BLaER1 treated with 17β-estradiol and CSF1 and Interleukin-3, amounts not matched to agents 10 nM and 100 nM (cell line): Measurements from ENCODE around the gene MYL3.

Experiments
- H3K27ac ChIP-seq, 11 experiments: shearing (Covaris generic); formaldehyde crosslinking; 2 replicates each; pipeline ENCODE4 v1.8.1; 2022
- H3K27me3 ChIP-seq, 11 experiments: shearing (Covaris generic); formaldehyde crosslinking; 2 replicates each; pipeline ENCODE4 v1.8.1; 2022
- H3K36me3 ChIP-seq, 11 experiments: shearing (Covaris generic); formaldehyde crosslinking; 2 replicates each; pipeline ENCODE4 v1.8.1; 2022
- H3K4me1 ChIP-seq, 10 experiments: shearing (Covaris generic); formaldehyde crosslinking; 2 replicates each; pipeline ENCODE4 v1.8.1; 2022
- H3K4me2 ChIP-seq, 11 experiments: shearing (Covaris generic); formaldehyde crosslinking; 2 replicates each; pipeline ENCODE4 v1.8.1; 2022
- H3K4me3 ChIP-seq, 10 experiments: shearing (Covaris generic); formaldehyde crosslinking; 2 replicates each; pipeline ENCODE4 v1.8.1; 2022
- H3K9ac ChIP-seq, 11 experiments: shearing (Covaris generic); formaldehyde crosslinking; 2 replicates each; pipeline ENCODE4 v1.8.1; 2022
- H3K9me3 ChIP-seq, 11 experiments: shearing (Covaris generic); formaldehyde crosslinking; replicated peaks in 1 of 11; 2 replicates each; pipeline ENCODE4 v1.8.1; 2022
- H4K20me1 ChIP-seq, 11 experiments: shearing (Covaris generic); formaldehyde crosslinking; 2 replicates each; pipeline ENCODE4 v1.8.1; 2022
- Cebpa-rat ChIP-seq, 11 experiments: shearing (Covaris generic); IDR thresholded peaks; 2 replicates each; pipeline ENCODE4 v1.8.1; 2022

MYL3 gene

DNA sequence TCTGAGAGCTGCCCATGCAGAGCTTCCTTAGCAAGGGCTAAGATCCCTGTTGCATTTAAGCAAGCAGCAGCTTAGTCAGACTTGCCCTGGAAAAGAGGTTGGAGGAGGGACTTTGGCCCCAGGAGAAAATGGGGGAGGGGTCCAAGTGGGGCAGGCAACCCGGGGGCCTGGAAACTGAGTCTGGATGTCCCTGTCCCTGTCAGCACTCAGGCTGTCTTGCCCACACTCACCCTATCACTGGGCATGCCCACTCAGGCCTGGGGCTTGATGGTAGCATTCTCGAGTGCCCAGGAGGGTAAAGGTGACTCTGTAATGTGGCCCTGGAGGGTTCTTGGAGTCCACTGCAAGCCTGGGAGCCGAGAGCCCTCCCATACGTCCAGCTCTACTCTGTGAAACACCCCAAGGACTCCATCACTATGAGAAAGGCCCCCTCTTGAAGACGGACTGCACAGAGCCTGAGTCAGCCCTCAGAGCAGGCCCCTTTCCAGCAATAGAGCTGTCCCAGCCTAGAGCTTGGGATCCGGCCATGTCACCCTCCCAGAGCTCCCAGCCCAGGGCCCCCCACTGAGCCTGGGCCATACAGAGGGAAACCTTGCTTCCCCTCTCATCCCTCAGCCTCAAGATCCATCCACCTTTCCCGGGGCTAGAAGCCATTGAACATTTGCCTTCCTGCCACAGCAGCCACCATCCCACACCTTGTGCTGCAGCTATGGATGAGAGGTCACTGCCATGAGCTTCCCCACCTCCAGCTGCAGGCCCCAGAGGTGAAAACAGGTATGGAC is 13.4 kb downstream of the MYL3 start:
- peaks cover 13 to 25% (median 21%) of the 10 kb centered on the region in 10 experiments for H3K4me1 ChIP-seq
- no peak overlapping the region for H3K9ac ChIP-seq
- no peak for TF ChIP-seq Cebpa-rat (IDR thresholded peaks at IDR 0.05)
- no peak overlapping the region for H3K4me3 ChIP-seq
- H4K20me1 ChIP-seq: 0 out of 22 replicates have a peak, but pooled peaks cover 0 to 4% (median 0%) of the 10 kb centered on the region in 11 experiments
- no peak overlapping the region for H3K27ac ChIP-seq
- H3K9me3 ChIP-seq: no peaks in the 10 kb centered on the region
- H3K36me3 ChIP-seq: no peaks in the 10 kb centered on the region
- H3K27me3 ChIP-seq: no peaks in the 10 kb centered on the region
- H3K4me2 ChIP-seq: no peak overlapping the region

DNA sequence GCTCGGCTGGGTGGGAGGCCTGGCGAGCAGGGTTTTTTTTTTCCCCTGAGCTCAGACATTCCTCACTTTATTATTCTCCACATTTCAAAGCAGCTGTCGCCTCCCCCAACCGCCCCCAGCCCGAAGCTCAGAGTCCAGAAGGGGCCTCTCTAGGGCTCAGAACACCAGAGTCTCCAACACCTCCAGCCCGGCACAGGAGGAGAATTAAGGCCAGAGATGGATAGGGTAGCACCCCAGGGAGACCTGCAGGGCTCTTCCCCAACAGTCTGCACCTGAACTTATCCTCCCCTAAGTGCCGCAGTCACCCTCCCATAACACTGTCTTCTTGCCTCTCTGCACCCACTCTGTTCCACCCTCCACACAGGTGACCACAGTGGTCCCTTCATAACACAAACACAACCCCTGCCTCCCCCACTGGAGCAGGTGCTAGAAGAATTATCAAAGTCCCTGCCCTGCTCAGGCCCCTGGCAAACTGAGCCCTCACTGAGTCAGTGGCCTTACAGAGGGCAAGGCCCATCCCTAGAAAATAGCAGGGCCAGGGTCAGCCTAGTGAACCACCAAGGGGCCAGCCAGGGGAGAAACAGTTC is 14.1 kb downstream of the MYL3 start:
- Histone ChIP-seq H3K4me3 (no peak overlapping the region), H3K4me1 (peaks cover 13 to 25% (median 22%) of the 10 kb centered on the region in 10 experiments), H3K27me3 (no peaks in the 10 kb centered on the region), H3K36me3 (no peaks in the 10 kb centered on the region), H4K20me1 (no peaks in the 10 kb centered on the region), H3K4me2 (no peak overlapping the region), H3K9ac (no peak overlapping the region), H3K9me3 (no peaks in the 10 kb centered on the region), H3K27ac (no peak overlapping the region)
- no peak for TF ChIP-seq Cebpa-rat (IDR thresholded peaks at IDR 0.05)

DNA sequence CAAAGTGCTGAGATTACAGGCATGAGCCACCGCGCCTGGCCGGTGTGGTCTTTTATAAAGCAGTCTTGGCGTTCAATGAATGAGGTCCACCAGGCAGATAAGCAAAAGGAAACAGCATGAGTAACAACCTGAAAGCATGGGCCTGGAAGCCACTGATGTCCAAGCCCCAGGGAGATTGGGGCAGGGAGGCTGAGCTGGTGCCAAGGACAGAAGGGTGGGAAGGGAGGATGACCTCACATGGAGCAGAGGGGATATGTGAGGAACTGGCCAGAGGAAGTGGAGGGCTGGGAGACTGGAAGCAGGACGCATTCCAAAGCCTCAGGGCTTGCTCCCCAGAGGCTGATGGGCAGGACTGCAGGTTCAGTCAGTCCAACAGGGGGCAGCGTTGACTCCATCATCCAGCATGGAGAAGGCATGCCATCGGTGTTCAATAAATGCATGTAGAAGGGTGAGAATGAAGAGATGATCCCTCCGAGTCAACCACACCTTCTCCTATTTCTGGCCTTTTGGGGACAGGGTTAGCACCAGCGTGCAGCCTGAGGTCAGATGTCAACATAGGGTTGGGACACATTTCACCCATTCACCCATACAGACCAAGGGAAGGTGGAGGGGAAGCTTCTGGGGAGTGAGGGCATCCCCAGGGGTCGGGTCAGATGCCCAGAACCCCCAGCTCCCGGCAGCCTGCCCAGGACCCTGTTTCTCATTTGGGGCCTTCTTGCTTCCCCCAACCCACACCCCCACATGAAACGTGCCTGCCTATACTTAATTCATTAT is 14.8 kb downstream of the MYL3 start:
- no peaks in the 10 kb centered on the region for H3K27me3 ChIP-seq
- peaks cover 13 to 25% (median 22%) of the 10 kb centered on the region in 10 experiments for H3K4me1 ChIP-seq
- H3K9me3 ChIP-seq: peaks cover 0 to 1% (median 0%) of the 10 kb centered on the region in 11 experiments; a peak in 1 of 22 replicates
- no peak overlapping the region for H3K27ac ChIP-seq
- no peak overlapping the region for H3K4me3 ChIP-seq
- no peak overlapping the region for H3K9ac ChIP-seq
- no peak overlapping the region for H3K4me2 ChIP-seq
- H3K36me3 ChIP-seq: no peaks in the 10 kb centered on the region
- H4K20me1 ChIP-seq: no peaks in the 10 kb centered on the region
- TF ChIP-seq Cebpa-rat (IDR thresholded peaks at IDR 0.05): no peak

DNA sequence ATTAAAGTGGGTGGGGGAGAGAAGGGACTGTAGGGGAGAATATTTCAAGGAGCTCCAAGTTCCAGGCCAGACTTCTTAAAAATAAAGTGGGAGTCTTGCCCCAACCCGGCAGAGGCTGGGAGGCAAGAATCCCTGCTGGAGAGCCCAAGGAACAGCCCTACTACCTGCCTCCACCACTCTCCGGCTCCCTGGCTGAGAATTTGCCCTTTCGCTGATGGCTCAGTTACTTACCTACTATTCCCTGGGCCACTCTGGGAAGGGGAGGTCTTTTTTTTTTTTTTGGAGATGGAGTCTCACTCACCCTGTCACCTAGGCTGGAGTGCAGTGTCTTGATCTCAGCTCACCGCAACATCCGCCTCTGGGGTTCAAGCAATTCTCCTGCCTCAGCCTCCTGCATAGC is 15.5 kb downstream of the MYL3 start:
- Histone ChIP-seq H3K9ac (no peak overlapping the region), H3K4me3 (no peak overlapping the region), H3K4me1 (peaks cover 13 to 25% (median 22%) of the 10 kb centered on the region in 10 experiments), H3K27me3 (no peaks in the 10 kb centered on the region), H3K4me2 (no peak overlapping the region), H3K36me3 (no peaks in the 10 kb centered on the region), H3K27ac (no peak overlapping the region), H3K9me3 (peaks cover 0 to 8% (median 3%) of the 10 kb centered on the region in 11 experiments; a peak in 7 of 22 replicates), H4K20me1 (no peaks in the 10 kb centered on the region)
- TF ChIP-seq Cebpa-rat (IDR thresholded peaks at IDR 0.05): no peak

DNA sequence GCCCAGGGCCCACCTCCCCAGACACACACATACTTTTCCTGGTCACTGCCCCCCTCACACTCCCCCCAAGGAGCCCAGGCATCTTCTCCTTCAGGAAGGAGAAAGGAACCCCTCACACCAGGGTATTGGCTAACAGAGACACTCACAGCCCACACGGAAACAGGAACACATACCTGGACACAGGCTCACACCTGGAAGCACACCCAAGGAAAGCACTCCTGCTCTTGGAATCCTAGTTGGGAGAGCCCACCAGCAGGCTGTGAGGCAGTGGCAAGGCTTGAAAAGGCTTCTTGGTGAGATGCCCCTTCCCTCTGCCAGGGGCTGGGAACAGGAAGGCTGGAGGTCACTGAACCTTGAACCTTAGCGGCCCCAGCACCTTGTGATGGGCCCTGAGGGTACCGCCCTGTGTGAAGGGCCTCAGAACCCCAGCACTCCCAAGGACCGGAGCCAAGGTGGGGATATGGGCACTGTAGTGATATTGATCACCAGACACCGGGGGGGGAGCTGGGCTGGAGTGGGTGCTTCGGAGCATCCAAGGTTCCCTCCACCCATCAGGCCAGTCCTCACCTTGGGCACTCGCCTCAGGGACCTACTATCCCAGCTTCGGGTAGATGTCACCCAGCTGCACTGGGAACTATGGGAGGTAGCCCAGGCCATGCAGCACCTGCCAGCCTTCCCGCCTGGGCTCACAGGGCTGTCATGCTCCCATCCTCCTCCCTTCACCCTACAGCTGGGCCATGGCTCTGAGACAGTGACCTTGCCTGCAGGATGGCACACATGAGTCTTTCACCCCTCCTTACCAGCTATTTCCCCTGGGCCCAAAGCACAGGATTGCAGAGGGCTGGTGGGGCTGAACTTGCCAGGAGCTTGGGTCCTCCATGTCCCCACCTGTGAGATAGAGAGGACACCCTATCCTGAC is 16.4 kb downstream of the MYL3 start:
- Histone ChIP-seq H3K4me2 (peak overlapping the region; percentile 84 to 99 (median 94)), H3K27ac (peak overlapping the region in 9 of 11 experiments; percentile 81 to 93 (median 90); a peak in 15 of 22 replicates), H3K9ac (peak overlapping the region; percentile 71 to 89 (median 84); a peak in 21 of 22 replicates), H3K9me3 (peaks cover 6 to 17% (median 12%) of the 10 kb centered on the region in 11 experiments; a peak in 19 of 22 replicates), H3K27me3 (no peaks in the 10 kb centered on the region), H3K4me3 (peak overlapping the region in 9 of 10 experiments; percentile 49 to 70 (median 62); a peak in 18 of 20 replicates), H4K20me1 (no peaks in the 10 kb centered on the region), H3K36me3 (no peaks in the 10 kb centered on the region), H3K4me1 (peaks cover 13 to 25% (median 22%) of the 10 kb centered on the region in 10 experiments)
- no peak for TF ChIP-seq Cebpa-rat (IDR thresholded peaks at IDR 0.05)

DNA sequence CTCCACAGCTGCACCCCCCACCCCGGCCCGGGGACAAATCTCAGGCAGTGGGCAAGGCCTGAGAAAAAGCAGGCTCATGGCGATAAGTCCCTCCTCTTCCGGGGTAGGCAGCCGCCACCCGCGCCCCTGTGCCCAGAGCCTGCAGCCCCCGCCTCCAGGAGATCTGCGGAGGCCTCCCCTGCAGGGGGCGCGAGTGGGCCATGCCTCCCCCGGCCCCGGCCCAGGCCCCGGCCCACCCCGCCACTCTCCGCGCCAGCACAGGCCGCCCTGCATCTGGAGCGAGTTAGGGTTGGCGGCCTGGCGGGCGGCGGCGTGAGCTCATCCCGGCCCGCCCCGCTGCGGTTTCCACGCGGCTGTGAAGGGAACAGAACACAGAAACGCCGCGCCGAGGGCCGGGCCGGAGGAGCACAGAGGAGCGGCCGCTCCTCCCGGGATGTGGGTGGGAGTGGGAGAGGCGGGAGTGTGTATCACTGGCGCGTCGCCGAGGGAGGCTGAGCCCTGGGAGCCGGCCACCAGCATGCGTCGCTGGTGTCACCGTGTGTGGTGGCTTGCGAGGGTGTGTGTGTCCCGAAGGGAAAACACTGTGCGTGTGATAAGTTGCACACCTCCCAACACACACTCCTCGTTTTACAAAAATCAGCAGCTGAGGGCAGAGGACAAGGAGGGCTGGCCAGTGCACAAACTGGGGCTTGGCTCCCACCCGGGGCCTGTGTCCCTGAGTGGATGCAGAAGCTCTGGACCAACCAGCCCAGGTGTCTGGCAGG is 17.2 kb downstream of the MYL3 start:
- peak overlapping the region; percentile 37 to 93 (median 85); a peak in 21 of 22 replicates for H3K27ac ChIP-seq
- H3K27me3 ChIP-seq: no peaks in the 10 kb centered on the region
- H3K4me1 ChIP-seq: peaks cover 13 to 25% (median 22%) of the 10 kb centered on the region in 10 experiments
- peaks cover 14 to 25% (median 20%) of the 10 kb centered on the region in 11 experiments for H3K9me3 ChIP-seq
- peak overlapping the region; percentile 71 to 89 (median 84) for H3K9ac ChIP-seq
- H3K4me3 ChIP-seq: peak overlapping the region; percentile 49 to 70 (median 62)
- TF ChIP-seq Cebpa-rat (IDR thresholded peaks at IDR 0.05): no peak
- no peaks in the 10 kb centered on the region for H3K36me3 ChIP-seq
- peak overlapping the region; percentile 84 to 99 (median 94) for H3K4me2 ChIP-seq
- no peaks in the 10 kb centered on the region for H4K20me1 ChIP-seq

DNA sequence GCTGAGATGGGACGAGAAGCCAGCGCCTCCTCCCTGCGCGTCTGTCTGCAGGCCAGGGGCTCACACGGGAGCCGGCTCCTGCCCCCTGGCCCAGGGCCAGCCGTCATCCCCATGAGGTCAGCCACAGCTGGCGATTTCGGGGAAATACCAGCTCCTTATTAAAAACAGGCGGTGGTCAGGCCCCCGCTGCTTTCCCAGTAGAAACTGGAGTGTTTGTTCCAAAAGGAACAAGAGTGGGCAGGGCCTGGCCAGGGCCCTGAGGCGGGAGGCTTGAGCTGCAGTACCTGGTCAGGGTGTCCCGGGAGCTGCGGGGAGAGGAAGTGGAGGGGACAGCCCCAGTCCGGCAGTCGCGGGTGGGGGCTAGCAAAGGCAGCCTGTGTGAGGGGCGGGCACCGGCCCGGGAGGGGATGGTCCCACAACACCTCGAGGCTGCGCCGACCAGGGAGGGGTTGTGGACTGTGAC is 17.8 kb downstream of the MYL3 start:
- Histone ChIP-seq H3K4me2 (peak overlapping the region; percentile 84 to 99 (median 94)), H3K4me1 (peaks cover 13 to 25% (median 22%) of the 10 kb centered on the region in 10 experiments), H3K4me3 (peak overlapping the region; percentile 49 to 70 (median 62)), H4K20me1 (no peaks in the 10 kb centered on the region), H3K9me3 (peaks cover 20 to 31% (median 26%) of the 10 kb centered on the region in 11 experiments), H3K27me3 (no peaks in the 10 kb centered on the region), H3K9ac (peak overlapping the region; percentile 71 to 89 (median 84); a peak in 21 of 22 replicates), H3K27ac (peak overlapping the region; percentile 37 to 93 (median 85); a peak in 21 of 22 replicates), H3K36me3 (no peaks in the 10 kb centered on the region)
- no peak for TF ChIP-seq Cebpa-rat (IDR thresholded peaks at IDR 0.05)
